ENCODE data around the gene PFN1.
"Not testable (repeated sequence)": the region's sequence is repeated elsewhere in the genome, so short reads cannot be mapped to it uniquely, and the experiment has no call there.

PFN1 gene

GRCh38 chr17:4931963-4932362 lies 16.4 kb downstream of the PFN1 start, which contains the start of gene GP1BA:
Gene GP1BA (plus strand): TSS chr17:4932277. CDS start chr17:4932605, 328 bp downstream.
- H3K27me3 ChIP-seq = no peaks in the 10 kb centered on the region
- no peak for TF ChIP-seq Cebpa-rat (IDR thresholded peaks at IDR 0.05)

GRCh38 chr17:4928881-4929280 lies 19.4 kb downstream of the PFN1 start:
- no peaks in the 10 kb centered on the region for H3K27me3 ChIP-seq
- peaks cover 0 to 5% (median 0%) of the 10 kb centered on the region in 11 experiments; a peak in 2 of 22 replicates for H4K20me1 ChIP-seq
- no peak overlapping the region for H3K27ac ChIP-seq
- TF ChIP-seq Cebpa-rat (IDR thresholded peaks at IDR 0.05) = no peak
- no peak overlapping the region for H3K4me3 ChIP-seq
- H3K4me2 ChIP-seq = no peak overlapping the region
- H3K4me1 ChIP-seq = peaks cover 11 to 50% (median 23%) of the 10 kb centered on the region in 10 experiments
- no peak overlapping the region for H3K9ac ChIP-seq
- peaks cover 0 to 26% (median 9%) of the 10 kb centered on the region in 11 experiments; a peak in 15 of 22 replicates for H3K36me3 ChIP-seq
- no peaks in the 10 kb centered on the region for H3K9me3 ChIP-seq (replicated peaks in 1 of 11)

More at GRCh38 chr17:4931963-4932362, 16.4 kb downstream of the PFN1 start, which contains the start of gene GP1BA:
- peaks cover 21 to 63% (median 42%) of the 10 kb centered on the region in 10 experiments for H3K4me1 ChIP-seq
- no peaks in the 10 kb centered on the region for H3K9me3 ChIP-seq (replicated peaks in 1 of 11)
- H3K9ac ChIP-seq = peak within 1 kb of the TSS in 1 of 11 experiments; percentile 13; a peak in 1 of 22 replicates
- no peak within 1 kb of the TSS for H3K4me3 ChIP-seq
- peaks cover 14 to 46% (median 26%) of the 10 kb centered on the region in 11 experiments for H3K36me3 ChIP-seq
- H4K20me1 ChIP-seq = peaks cover 0 to 26% (median 5%) of the 10 kb centered on the region in 11 experiments; a peak in 8 of 22 replicates
- H3K4me2 ChIP-seq = peak within 1 kb of the TSS; percentile 31 to 70 (median 51); a peak in 21 of 22 replicates
- peak within 1 kb of the TSS in 1 of 11 experiments; percentile 44; a peak in 1 of 22 replicates for H3K27ac ChIP-seq

GRCh38 chr17:4926577-4927335 lies 21.6 kb downstream of the PFN1 start:
- H3K4me3 ChIP-seq; H3K27me3 ChIP-seq; H3K9me3 ChIP-seq (replicated peaks in 1 of 11); H4K20me1 ChIP-seq: not testable (repeated sequence)
- H3K9ac ChIP-seq = peak overlapping the region in 1 of 11 experiments; percentile 1; a peak in 1 of 22 replicates
- peaks cover 4 to 32% (median 5%) of the 10 kb centered on the region in 10 experiments for H3K4me1 ChIP-seq
- peak overlapping the region in 3 of 11 experiments; percentile 26 to 68 (median 64); a peak in 6 of 22 replicates for H3K4me2 ChIP-seq
- 0 out of 22 replicates have a peak overlapping the region, but pooled peaks of 1 of the 11 experiments have one; percentile 10 for H3K27ac ChIP-seq
- H3K36me3 ChIP-seq = peaks cover 0 to 26% (median 9%) of the 10 kb centered on the region in 11 experiments; a peak in 15 of 22 replicates

GRCh38 chr17:4921320-4921719 lies 27.0 kb downstream of the PFN1 start:
- no peaks in the 10 kb centered on the region for H3K9me3 ChIP-seq (replicated peaks in 1 of 11)
- peaks cover 0 to 29% (median 12%) of the 10 kb centered on the region in 10 experiments; a peak in 14 of 20 replicates for H3K4me1 ChIP-seq
- H3K27ac ChIP-seq = no peak overlapping the region
- H3K27me3 ChIP-seq = no peaks in the 10 kb centered on the region
- TF ChIP-seq Cebpa-rat (IDR thresholded peaks at IDR 0.05) = no peak
- H4K20me1 ChIP-seq = no peaks in the 10 kb centered on the region
- no peak overlapping the region for H3K4me3 ChIP-seq
- no peak overlapping the region for H3K9ac ChIP-seq
- H3K36me3 ChIP-seq = no peaks in the 10 kb centered on the region
- H3K4me2 ChIP-seq = peak overlapping the region in 3 of 11 experiments; percentile 48 to 66 (median 60); a peak in 3 of 22 replicates

GRCh38 chr17:4920351-4921048 lies 27.8 kb downstream of the PFN1 start:
- TF ChIP-seq Cebpa-rat (IDR thresholded peaks at IDR 0.05) = peak in 6 of 11 experiments; percentile 20 to 67 (median 49); a peak in 7 of 22 replicates
- peak overlapping the region in 5 of 11 experiments; percentile 19 to 57 (median 31); a peak in 8 of 22 replicates for H3K27ac ChIP-seq
- no peaks in the 10 kb centered on the region for H4K20me1 ChIP-seq
- peaks cover 0 to 27% (median 12%) of the 10 kb centered on the region in 10 experiments; a peak in 14 of 20 replicates for H3K4me1 ChIP-seq
- no peaks in the 10 kb centered on the region for H3K27me3 ChIP-seq
- H3K4me3 ChIP-seq = no peak overlapping the region
- peak overlapping the region in 9 of 11 experiments; percentile 12 to 66 (median 48); a peak in 14 of 22 replicates for H3K4me2 ChIP-seq
- H3K9ac ChIP-seq = peak overlapping the region in 1 of 11 experiments; percentile 7; a peak in 2 of 22 replicates
- H3K9me3 ChIP-seq (replicated peaks in 1 of 11) = no peaks in the 10 kb centered on the region
- H3K36me3 ChIP-seq = no peaks in the 10 kb centered on the region

- no peaks in the 10 kb centered on the region for H4K20me1 ChIP-seq
- no peaks in the 10 kb centered on the region for H3K9me3 ChIP-seq (replicated peaks in 1 of 11)
- H3K4me1 ChIP-seq = peaks cover 0 to 27% (median 12%) of the 10 kb centered on the region in 10 experiments; a peak in 14 of 20 replicates
- H3K36me3 ChIP-seq = no peaks in the 10 kb centered on the region
- no peak for TF ChIP-seq Cebpa-rat (IDR thresholded peaks at IDR 0.05)
- H3K27ac ChIP-seq = peak overlapping the region in 4 of 11 experiments; percentile 8 to 38 (median 19); a peak in 8 of 22 replicates
- H3K27me3 ChIP-seq = no peaks in the 10 kb centered on the region
- no peak overlapping the region for H3K4me3 ChIP-seq
- H3K9ac ChIP-seq = peak overlapping the region in 1 of 11 experiments; percentile 7; a peak in 1 of 22 replicates
- H3K4me2 ChIP-seq = peak overlapping the region in 5 of 11 experiments; percentile 18 to 66 (median 56); a peak in 6 of 22 replicates
Observed at GRCh38 chr17:4919511-4920047, 28.8 kb downstream of the PFN1 start.

- H3K9me3 ChIP-seq (replicated peaks in 1 of 11); H3K27me3 ChIP-seq; H4K20me1 ChIP-seq; H3K27ac ChIP-seq; H3K36me3 ChIP-seq; H3K4me3 ChIP-seq; H3K4me2 ChIP-seq; H3K9ac ChIP-seq: not testable (repeated sequence)
- H3K4me1 ChIP-seq = peaks cover 6 to 13% (median 9%) of the 10 kb centered on the region in 10 experiments
Observed at GRCh38 chr17:4914551-4914950, 33.8 kb downstream of the PFN1 start.

GRCh38 chr17:4913994-4914393 lies 34.3 kb downstream of the PFN1 start:
- Histone ChIP-seq H3K36me3 (no peaks in the 10 kb centered on the region), H3K9ac (no peak overlapping the region), H4K20me1 (no peaks in the 10 kb centered on the region), H3K4me1 (peaks cover 8 to 18% (median 13%) of the 10 kb centered on the region in 10 experiments), H3K4me3 (no peak overlapping the region), H3K4me2 (no peak overlapping the region), H3K9me3 (replicated peaks in 1 of 11) (no peaks in the 10 kb centered on the region), H3K27ac (no peak overlapping the region), H3K27me3 (no peaks in the 10 kb centered on the region)
- TF ChIP-seq Cebpa-rat (IDR thresholded peaks at IDR 0.05) = no peak

Measured in BLaER1 treated with 17β-estradiol and CSF1 and Interleukin-3, amounts not matched to agents 10 nM and 100 nM (cell line).